Stimulated activated CD4-positive, alpha-beta T cell treated with anti-CD3 and anti-CD28 coated beads, Interleukin-1b, Interleukin-23, amount 100 ng/mL, for 48 hours (primary cell): ENCODE data around the gene GMEB2.

ENCODE experiments used
- DNase-seq: peaks from one replicate; pipeline ENCODE4 v3.0.0-alpha.2; 2020

GMEB2 gene

GRCh38 chr20:63556873-63557478, 69.9 kb downstream of the GMEB2 start:
- no peak for DNase-seq

- no peak for DNase-seq
These were observed 71.1 kb downstream of the GMEB2 start for GRCh38 chr20:63555661-63556381.

GRCh38 chr20:63554361-63555278, 72.3 kb downstream of the GMEB2 start:
- no peak for DNase-seq

GRCh38 chr20:63553933-63554290, 73.0 kb downstream of the GMEB2 start, which contains the start of gene FNDC11:
Gene FNDC11, plus strand, starts transcription at chr20:63554159. Its CDS starts 1,505 bp downstream, at chr20:63555664.
- no peak for DNase-seq

- DNase-seq = peak; percentile 94
These were observed 73.5 kb downstream of the GMEB2 start for GRCh38 chr20:63553251-63553932.

GRCh38 chr20:63552481-63553249, 74.2 kb downstream of the GMEB2 start:
- DNase-seq = no peak

- DNase-seq = no peak
These were observed 75.8 kb downstream of the GMEB2 start for GRCh38 chr20:63551068-63551467.

- DNase-seq = no peak
These were observed 77.1 kb downstream of the GMEB2 start for GRCh38 chr20:63549679-63550282.

GRCh38 chr20:63549019-63549418, 77.9 kb downstream of the GMEB2 start:
- no peak for DNase-seq

GRCh38 chr20:63548542-63548941, 78.4 kb downstream of the GMEB2 start:
- DNase-seq = no peak

GRCh38 chr20:63547725-63548480, 79.0 kb downstream of the GMEB2 start, which contains the start of gene SRMS:
Gene SRMS, minus strand, starts transcription at chr20:63547749. Its CDS starts 286 bp downstream, at chr20:63547463.
- no peak for DNase-seq

- no peak for DNase-seq
These were observed 79.8 kb downstream of the GMEB2 start for GRCh38 chr20:63546956-63547724.

- DNase-seq = no peak
These were observed 80.5 kb downstream of the GMEB2 start for GRCh38 chr20:63546256-63546955.

- no peak for DNase-seq
These were observed 81.1 kb downstream of the GMEB2 start for GRCh38 chr20:63545814-63546213.

GRCh38 chr20:63544958-63545516, 81.9 kb downstream of the GMEB2 start:
- no peak for DNase-seq

- no peak for DNase-seq
These were observed 82.5 kb downstream of the GMEB2 start for GRCh38 chr20:63544241-63544957.

- DNase-seq = no peak
These were observed 83.2 kb downstream of the GMEB2 start for GRCh38 chr20:63543733-63544132.

GRCh38 chr20:63543131-63543530, 83.8 kb downstream of the GMEB2 start:
- DNase-seq = no peak
